ENCODE data around the gene ARFIP2.

DNA sequence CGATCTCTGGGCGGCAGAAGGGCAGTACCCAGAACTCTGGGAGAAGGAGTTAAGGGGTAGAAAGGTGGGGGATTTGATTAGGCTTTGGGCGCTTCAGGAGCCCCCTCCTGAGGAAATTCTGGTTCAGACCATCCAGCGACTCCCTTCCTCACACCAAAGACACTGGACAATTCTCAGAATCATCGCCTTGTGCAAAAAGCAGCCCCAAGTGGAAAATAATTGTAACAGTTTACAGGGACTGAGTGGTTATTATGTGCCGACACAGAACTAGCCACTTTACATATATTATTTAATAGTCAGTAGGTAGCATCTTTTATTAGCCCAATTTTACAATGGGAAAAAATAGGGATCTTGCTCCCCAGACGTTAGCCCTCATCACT, 6.7 kb downstream of the ARFIP2 start:
- TF ChIP-seq, protein P1, sequence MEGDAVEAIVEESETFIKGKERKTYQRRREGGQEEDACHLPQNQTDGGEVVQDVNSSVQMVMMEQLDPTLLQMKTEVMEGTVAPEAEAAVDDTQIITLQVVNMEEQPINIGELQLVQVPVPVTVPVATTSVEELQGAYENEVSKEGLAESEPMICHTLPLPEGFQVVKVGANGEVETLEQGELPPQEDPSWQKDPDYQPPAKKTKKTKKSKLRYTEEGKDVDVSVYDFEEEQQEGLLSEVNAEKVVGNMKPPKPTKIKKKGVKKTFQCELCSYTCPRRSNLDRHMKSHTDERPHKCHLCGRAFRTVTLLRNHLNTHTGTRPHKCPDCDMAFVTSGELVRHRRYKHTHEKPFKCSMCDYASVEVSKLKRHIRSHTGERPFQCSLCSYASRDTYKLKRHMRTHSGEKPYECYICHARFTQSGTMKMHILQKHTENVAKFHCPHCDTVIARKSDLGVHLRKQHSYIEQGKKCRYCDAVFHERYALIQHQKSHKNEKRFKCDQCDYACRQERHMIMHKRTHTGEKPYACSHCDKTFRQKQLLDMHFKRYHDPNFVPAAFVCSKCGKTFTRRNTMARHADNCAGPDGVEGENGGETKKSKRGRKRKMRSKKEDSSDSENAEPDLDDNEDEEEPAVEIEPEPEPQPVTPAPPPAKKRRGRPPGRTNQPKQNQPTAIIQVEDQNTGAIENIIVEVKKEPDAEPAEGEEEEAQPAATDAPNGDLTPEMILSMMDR (IDR thresholded peaks at IDR 0.05; ENCODE audit: low read depth, low read length), result no peak
- TF ChIP-seq EZH2phosphoT487 (IDR thresholded peaks at IDR 0.05; ENCODE audit: low read depth), result no peak
